GM12801 (cell line): ENCODE data around the gene HSD17B1.
"Not testable (repeated sequence)": the region's sequence is repeated elsewhere in the genome, so short reads cannot be mapped to it uniquely, and the experiment has no call there.

Experiments used
- TF ChIP-seq, protein P1 (sequence below): IDR thresholded peaks from one replicate; pipeline ENCODE4 v1.5.1; 2011; ENCODE audit warnings: control low read depth; ENCODE audit not compliant: insufficient read length; ENCODE audit errors: extremely low read depth

The HSD17B1 gene

DNA sequence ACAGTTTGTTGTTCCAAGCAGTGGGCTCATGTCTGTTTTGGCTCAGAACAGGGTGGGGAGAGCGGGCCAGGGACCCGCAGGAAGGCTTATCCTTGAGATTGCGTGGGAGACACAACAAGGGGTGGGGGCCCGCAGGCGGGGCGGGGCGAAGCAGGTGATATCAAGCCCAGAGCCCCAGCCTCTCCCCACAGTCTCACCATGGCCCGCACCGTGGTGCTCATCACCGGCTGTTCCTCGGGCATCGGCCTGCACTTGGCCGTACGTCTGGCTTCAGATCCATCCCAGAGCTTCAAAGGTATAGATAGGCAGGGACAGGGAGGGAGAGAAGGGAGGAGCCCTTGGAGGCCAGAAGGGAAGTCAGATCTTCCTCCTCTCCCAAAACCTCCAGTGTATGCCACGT, at the start of gene HSD17B1:
HSD17B1 (plus strand) TSS at position 188 of the 400 bp plus-strand sequence; CDS start at position 199, 11 bp downstream.
- TF ChIP-seq, protein P1, sequence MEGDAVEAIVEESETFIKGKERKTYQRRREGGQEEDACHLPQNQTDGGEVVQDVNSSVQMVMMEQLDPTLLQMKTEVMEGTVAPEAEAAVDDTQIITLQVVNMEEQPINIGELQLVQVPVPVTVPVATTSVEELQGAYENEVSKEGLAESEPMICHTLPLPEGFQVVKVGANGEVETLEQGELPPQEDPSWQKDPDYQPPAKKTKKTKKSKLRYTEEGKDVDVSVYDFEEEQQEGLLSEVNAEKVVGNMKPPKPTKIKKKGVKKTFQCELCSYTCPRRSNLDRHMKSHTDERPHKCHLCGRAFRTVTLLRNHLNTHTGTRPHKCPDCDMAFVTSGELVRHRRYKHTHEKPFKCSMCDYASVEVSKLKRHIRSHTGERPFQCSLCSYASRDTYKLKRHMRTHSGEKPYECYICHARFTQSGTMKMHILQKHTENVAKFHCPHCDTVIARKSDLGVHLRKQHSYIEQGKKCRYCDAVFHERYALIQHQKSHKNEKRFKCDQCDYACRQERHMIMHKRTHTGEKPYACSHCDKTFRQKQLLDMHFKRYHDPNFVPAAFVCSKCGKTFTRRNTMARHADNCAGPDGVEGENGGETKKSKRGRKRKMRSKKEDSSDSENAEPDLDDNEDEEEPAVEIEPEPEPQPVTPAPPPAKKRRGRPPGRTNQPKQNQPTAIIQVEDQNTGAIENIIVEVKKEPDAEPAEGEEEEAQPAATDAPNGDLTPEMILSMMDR, result not testable (repeated sequence)

DNA sequence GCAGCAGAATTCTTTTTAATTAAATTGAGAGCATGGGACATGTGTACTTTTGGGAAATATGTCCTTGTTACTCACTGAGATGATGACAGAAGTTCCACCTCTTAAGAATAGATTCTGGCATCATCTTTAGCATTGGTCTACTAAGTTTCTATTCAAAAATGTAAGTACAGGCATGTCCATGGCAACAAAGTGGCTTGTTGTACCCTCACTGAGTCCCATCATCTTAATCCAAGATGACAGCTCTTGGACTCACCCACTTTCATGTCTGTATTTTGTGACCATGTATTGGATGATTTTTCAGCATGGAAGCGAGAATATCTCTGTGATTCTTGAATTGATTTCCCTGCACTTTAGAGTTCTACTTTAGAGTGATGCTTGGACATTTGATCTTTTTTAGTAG, 49.8 kb upstream of the HSD17B1 start:
- TF ChIP-seq, protein P1, result no peak

GRCh38 chr17:42507671-42508070, 45.1 kb upstream of the HSD17B1 start:
- TF ChIP-seq, protein P1, result no peak

DNA sequence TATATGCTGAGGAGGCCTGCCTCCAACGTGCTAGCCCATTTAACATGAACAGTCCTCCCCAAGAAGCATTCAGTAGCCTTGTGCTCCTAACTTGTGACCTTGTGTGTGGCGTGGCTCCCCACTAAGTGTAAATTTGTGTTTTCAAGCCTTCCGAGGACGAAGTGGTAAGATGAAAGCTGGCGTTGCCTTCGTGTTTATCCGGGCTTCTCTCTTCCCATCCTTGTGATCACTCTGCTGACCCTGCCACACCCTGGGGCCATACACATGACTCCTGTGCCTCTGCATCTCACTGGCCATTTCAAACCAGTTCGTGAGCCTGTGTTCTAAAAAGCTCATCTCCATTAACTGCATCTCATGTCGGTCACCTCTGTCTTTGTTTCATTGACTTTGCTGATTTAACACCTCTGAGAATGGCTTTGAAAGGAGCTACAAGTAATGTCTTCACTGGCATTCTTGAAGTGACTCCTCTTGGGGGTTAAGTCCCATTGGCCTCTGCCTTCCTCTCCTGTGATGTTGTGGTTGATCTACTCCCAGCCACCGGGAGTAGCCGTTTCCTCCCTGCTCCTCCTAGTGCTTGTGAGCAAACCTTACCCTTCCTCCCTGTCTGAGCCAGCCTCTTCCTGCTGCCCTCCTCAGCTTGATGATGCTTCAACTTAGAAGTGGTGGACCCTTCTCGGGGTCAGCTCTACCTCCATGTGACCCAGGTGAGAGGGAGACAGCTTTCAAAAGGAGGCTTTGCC, 44.1 kb upstream of the HSD17B1 start:
- TF ChIP-seq, protein P1, result no peak

GRCh38 chr17:42509409-42509808, 43.3 kb upstream of the HSD17B1 start:
- TF ChIP-seq, protein P1, result no peak

DNA sequence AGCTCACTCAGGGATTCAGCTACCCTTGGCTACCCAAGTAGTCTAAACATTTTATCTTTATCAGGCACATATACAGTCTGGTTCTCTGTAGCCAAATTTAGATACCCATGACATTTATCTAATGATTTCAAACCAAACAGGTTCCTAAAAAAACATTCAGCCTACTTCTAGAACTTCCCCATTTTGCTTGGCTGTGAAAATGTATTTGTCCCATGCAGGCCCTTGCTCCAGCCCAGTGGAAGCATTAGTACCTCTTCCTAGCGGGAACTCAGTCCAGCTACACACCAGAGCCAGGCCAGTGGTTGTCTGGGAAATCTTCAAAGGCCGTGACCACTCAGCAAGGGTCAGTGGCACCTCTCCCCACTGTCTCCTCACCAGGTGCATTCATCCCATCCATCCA, 42.9 kb upstream of the HSD17B1 start:
- TF ChIP-seq, protein P1, result no peak

DNA sequence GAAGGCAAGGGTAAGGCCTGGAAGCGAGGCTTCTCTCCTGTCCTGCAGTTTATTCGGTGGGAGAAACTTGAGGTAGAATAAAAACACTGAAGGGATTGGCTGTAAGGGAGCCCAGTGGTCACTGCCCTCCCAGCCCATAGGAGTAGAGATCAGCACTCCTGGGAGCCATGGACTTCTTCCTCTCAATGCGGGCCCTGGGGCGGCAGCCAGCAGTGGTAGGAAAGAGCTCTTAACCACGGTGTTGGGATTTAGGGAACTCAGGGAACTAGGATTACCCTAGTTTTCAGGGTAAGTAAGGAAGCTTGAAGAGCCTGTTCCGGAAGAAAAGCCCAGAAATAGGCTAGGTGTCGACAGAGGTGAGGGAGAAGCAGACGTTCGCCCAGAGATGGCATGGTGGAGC, 40.5 kb upstream of the HSD17B1 start:
- TF ChIP-seq, protein P1, result no peak
